Measurements from ENCODE around the gene C17orf107. TPM values are rescaled to one million over a fixed set of nuclear protein-coding genes. Genes with fewer than 3 reads are reported as not detected.

The C17orf107 gene
- total and polyA plus RNA-seq, 2 of the 13 experiments (the other 11 are each of a cell fraction or from before 2014, with no cell fraction given): 0.20 to 0.59 TPM

DNA sequence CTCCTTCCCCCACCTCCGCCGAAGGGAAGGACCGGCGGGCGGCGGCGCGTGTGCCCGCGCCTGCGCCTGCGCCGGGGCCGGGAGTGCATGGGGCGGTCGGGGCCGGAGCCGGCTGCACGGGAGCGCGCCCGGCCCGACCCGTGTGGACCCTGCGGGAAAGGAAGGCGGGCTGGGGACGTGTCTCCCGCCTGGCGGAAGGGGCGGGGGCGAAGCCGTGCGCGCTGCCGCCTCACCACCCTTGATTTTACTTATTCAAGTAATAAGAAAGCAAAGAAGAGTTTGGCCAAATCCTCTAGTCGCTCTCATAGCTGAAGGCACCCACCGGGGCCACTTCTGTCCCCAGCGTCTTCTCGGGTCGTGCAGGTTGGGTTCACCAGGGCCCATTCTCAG, 49.6 kb downstream of the C17orf107 start (continued):
- TF ChIP-seq, protein P1, sequence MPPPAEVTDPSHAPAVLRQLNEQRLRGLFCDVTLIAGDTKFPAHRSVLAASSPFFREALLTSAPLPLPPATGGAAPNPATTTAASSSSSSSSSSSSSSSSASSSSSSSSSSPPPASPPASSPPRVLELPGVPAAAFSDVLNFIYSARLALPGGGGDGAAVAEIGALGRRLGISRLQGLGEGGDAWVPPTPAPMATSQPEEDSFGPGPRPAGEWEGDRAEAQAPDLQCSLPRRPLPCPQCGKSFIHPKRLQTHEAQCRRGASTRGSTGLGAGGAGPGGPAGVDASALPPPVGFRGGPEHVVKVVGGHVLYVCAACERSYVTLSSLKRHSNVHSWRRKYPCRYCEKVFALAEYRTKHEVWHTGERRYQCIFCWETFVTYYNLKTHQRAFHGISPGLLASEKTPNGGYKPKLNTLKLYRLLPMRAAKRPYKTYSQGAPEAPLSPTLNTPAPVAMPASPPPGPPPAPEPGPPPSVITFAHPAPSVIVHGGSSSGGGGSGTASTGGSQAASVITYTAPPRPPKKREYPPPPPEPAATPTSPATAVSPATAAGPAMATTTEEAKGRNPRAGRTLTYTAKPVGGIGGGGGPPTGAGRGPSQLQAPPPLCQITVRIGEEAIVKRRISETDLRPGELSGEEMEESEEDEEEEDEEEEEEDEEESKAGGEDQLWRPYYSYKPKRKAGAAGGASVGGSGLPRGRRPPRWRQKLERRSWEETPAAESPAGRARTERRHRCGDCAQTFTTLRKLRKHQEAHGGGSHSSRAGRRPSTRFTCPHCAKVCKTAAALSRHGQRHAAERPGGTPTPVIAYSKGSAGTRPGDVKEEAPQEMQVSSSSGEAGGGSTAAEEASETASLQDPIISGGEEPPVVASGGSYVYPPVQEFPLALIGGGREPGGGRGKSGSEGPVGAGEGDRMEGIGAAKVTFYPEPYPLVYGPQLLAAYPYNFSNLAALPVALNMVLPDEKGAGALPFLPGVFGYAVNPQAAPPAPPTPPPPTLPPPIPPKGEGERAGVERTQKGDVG (CRISPR knock-in tag; IDR thresholded peaks at IDR 0.05; ENCODE audit: borderline replicate concordance): no peak
- TF ChIP-seq MXI1 (IDR thresholded peaks at IDR 0.05; ENCODE audit: borderline replicate concordance, low read depth, low read length) (peak; percentile 49; the same call in 1 of the 3 replicates), AKAP8 (CRISPR knock-in tag; IDR thresholded peaks at IDR 0.05) (no peak), THAP11 (CRISPR knock-in tag; IDR thresholded peaks at IDR 0.05) (no peak), ZNF235 (CRISPR knock-in tag; IDR thresholded peaks at IDR 0.05; ENCODE audit: borderline replicate concordance) (no peak), NFYB (CRISPR knock-in tag; IDR thresholded peaks at IDR 0.05) (no peak), MAZ (IDR thresholded peaks at IDR 0.05; ENCODE audit: borderline replicate concordance, low read depth, low read length) (no peak), MAZ (CRISPR knock-in tag; IDR thresholded peaks at IDR 0.05; ENCODE audit: low read depth) (peak; percentile 24; the same call in 1 of the 2 replicates), ZNF563 (CRISPR knock-in tag; IDR thresholded peaks at IDR 0.05) (no peak), DR1 (CRISPR knock-in tag; IDR thresholded peaks at IDR 0.05) (no peak), SIX1 (CRISPR knock-in tag; IDR thresholded peaks at IDR 0.05; ENCODE audit: borderline replicate concordance) (no peak), RFXANK (CRISPR knock-in tag; IDR thresholded peaks at IDR 0.05) (no peak)
- TF ChIP-seq, protein P2, sequence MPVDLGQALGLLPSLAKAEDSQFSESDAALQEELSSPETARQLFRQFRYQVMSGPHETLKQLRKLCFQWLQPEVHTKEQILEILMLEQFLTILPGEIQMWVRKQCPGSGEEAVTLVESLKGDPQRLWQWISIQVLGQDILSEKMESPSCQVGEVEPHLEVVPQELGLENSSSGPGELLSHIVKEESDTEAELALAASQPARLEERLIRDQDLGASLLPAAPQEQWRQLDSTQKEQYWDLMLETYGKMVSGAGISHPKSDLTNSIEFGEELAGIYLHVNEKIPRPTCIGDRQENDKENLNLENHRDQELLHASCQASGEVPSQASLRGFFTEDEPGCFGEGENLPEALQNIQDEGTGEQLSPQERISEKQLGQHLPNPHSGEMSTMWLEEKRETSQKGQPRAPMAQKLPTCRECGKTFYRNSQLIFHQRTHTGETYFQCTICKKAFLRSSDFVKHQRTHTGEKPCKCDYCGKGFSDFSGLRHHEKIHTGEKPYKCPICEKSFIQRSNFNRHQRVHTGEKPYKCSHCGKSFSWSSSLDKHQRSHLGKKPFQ (CRISPR knock-in tag; IDR thresholded peaks at IDR 0.05; ENCODE audit: insufficient replicate concordance): no peak
- TF ChIP-seq, protein P3, sequence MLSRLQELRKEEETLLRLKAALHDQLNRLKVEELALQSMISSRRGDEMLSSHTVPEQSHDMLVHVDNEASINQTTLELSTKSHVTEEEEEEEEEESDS (CRISPR knock-in tag; IDR thresholded peaks at IDR 0.05; ENCODE audit: borderline replicate concordance): no peak
- TF ChIP-seq, protein P4, sequence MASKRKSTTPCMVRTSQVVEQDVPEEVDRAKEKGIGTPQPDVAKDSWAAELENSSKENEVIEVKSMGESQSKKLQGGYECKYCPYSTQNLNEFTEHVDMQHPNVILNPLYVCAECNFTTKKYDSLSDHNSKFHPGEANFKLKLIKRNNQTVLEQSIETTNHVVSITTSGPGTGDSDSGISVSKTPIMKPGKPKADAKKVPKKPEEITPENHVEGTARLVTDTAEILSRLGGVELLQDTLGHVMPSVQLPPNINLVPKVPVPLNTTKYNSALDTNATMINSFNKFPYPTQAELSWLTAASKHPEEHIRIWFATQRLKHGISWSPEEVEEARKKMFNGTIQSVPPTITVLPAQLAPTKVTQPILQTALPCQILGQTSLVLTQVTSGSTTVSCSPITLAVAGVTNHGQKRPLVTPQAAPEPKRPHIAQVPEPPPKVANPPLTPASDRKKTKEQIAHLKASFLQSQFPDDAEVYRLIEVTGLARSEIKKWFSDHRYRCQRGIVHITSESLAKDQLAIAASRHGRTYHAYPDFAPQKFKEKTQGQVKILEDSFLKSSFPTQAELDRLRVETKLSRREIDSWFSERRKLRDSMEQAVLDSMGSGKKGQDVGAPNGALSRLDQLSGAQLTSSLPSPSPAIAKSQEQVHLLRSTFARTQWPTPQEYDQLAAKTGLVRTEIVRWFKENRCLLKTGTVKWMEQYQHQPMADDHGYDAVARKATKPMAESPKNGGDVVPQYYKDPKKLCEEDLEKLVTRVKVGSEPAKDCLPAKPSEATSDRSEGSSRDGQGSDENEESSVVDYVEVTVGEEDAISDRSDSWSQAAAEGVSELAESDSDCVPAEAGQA (IDR thresholded peaks at IDR 0.05; ENCODE audit: low read depth): no peak
- TF ChIP-seq, protein P4 (CRISPR knock-in tag; IDR thresholded peaks at IDR 0.05; ENCODE audit: borderline replicate concordance): no peak

Measured in HepG2 (cell line).